GM18520 (cell line): Measurements from ENCODE around the gene NPTN.

ENCODE experiments used
- ATAC-seq: cut with Tn5 transposase; IDR thresholded peaks from one replicate; pipeline ENCODE4 v1.9.1; 2021; ENCODE audit not compliant: unreplicated experiment

The NPTN gene

DNA sequence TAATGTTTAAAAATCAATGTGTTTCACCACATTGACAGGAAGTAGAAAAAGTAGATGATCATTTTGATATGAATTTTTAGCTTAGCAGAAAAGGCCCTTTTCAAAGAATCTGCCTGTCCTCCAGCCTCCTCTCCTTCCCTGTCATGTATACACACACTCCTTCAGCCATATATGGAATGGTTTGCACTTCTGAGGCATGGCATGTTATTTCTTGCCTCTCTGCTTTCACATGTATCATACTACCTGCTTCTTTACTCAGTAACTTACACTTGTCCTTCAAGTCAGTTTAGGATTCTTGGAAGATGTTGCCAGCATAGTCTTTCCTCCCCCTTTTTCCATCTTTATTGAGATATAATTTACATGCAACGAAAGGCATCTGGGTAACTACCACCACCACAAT is 111.2 kb downstream of the NPTN start:
- ATAC-seq, result no peak

DNA sequence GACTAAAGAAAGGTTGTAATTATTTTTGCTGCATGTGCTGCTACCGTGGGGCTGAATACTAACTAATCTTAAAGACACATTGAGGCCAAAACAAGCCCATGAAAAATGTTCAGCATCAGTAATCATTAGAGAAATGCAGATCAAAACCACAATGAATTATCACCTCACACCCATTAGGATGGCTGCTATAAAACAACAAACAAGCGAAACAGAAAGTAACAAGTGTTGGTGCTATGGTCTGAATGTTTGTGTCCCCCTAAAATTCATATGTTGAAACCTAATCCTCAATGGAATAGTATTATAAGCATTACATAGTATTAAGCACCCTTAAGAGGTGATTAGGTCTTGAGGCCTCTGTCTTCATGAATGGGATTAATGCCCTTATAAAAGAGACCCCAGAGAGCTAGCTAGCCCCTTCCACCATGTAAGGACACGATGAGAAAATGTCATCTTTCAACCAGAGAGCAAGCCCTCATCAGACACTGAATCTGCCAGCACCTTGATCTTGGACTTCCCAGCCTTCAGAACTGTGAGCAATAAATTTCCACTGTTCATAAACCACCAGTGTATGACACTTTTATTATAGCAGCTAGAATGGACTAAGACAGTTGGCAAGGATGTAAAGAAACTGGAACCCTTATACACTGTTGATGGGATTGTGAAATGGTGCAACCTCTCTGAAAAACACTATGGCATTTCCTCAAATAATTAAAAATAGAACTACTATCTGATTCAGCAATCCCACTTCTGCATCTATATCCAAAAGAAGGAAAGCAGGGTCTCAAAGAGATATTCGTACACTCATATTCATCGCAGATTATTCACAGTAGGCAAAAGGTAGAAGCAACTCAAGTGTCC is 114.1 kb downstream of the NPTN start:
- ATAC-seq, result no peak

DNA sequence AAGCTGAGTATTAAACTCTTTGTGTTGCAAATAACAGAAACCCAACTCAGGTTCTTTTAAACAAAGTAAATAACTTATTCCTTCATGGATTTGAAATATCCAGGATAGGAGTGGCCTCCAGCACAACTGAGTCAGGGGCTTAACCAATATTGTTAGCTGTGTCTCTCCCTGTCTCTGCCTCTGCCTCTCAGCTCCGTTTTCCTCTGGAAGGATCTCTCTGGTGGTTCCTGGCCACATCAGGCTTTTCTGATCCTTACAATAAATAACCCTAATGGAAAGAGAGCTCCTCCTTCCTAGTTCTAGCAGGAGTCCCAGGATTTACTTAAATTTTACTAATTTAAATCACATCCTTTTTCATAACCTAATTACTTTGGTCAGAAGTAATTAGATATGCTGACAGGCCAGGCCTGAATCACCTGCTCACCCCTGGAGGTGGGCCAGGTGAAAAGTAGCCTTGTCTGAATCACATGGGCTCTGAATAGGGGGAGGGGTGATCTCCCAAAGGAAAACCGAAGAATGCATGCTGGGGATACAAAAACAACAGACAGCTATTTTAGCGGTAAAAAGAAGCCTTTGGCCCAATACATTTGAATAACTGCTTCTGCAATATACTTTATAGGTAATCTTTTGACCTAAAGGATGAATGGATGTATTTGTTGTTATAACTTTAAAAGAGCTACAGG is 114.9 kb downstream of the NPTN start:
- ATAC-seq, result no peak

DNA sequence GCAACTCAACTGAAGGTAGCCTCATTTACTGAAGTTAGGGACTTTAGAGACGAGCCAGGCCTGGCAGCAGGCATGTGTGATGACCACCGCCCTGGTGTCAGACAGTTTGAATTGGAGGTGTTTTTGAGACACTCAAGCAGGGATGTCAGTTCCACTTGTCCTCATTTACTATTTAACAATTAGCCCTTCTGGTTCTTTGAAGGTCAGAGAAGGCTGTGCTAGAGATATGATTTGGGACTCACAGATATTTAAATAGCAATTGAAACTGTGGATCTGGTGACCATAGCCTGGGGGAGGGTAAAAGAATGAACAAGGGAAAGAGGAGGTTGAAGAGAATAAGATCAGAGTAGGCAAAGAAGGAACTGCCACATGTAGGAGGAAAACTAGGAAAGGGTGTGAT is 115.6 kb downstream of the NPTN start:
- no peak for ATAC-seq

DNA sequence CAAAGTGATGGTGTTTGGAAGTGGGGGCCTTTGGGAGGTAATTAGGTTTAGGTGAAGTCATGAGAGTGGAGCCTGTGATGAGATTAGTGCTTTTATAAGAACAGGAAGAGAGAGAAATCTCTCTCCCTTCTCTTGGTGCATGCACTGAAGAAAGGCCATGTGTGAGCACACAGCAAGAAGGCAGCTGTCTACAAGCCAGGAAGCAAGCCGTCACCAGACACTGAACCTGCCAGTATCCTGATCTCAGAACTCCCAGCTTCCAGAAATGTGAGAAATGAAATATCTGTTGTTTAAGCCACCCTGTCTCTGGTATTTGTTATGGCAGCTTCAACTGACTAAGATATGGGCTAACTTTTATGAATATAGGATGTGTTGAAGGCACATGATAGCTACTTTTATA is 117.7 kb downstream of the NPTN start:
- ATAC-seq, result no peak
